Measurements from ENCODE around the gene PCDHAC1. TPM values are rescaled to one million over a fixed set of nuclear protein-coding genes. Genes with fewer than 3 reads are reported as not detected.

The PCDHAC1 gene
- total and polyA plus RNA-seq, 12 donors: 0.05 to 0.18 (median 0.09) TPM; not detected in 6

- ATAC-seq: peak in 1 of 8 donors; percentile 20
- no peak overlapping the region for H3K27ac ChIP-seq
Measured at GRCh38 chr5:140978260-140978659, 52.2 kb downstream of the PCDHAC1 start.

GRCh38 chr5:140978983-140979382, 52.9 kb downstream of the PCDHAC1 start:
- TF ChIP-seq CTCF (IDR thresholded peaks at IDR 0.05): no peak
- 89 to 97% methylated on average over 1 of the region's 1 CpG for WGBS, 2 donors
- H3K27me3 ChIP-seq: peaks cover 0 to 4% (median 0%) of the 10 kb centered on the region in 7 donors
- H3K9me3 ChIP-seq: no peaks in the 10 kb centered on the region
- H3K36me3 ChIP-seq: no peaks in the 10 kb centered on the region
- DNase-seq (no peak), ATAC-seq (no peak)
- intact Hi-C loops (cut with DNase I): no loop called here
- no peaks in the 10 kb centered on the region for H3K4me1 ChIP-seq
- H3K4me3 ChIP-seq: no peak overlapping the region
- H3K27ac ChIP-seq: no peak overlapping the region

More at GRCh38 chr5:140978260-140978659, 52.2 kb downstream of the PCDHAC1 start:
- TF ChIP-seq CTCF (IDR thresholded peaks at IDR 0.05): no peak
- H3K36me3 ChIP-seq: no peaks in the 10 kb centered on the region
- no peak for DNase-seq
- H3K4me3 ChIP-seq: no peak overlapping the region
- WGBS, 2 donors: 46 to 49% methylated on average over 2 of the region's 2 CpGs
- intact Hi-C loops (cut with DNase I): no loop called here
- H3K27me3 ChIP-seq: peaks cover 0 to 4% (median 0%) of the 10 kb centered on the region in 7 donors
- H3K4me1 ChIP-seq: no peaks in the 10 kb centered on the region
- no peaks in the 10 kb centered on the region for H3K9me3 ChIP-seq

Other genes with a start within 250 kb of the PCDHAC1 start
- 10 to 100 TPM; 30.3 to 41.8 (median 35.8) TPM for gene HARS1, start 234.9 kb upstream of the PCDHAC1 start, total RNA-seq
- gene HARS1, start 234.9 kb upstream of the PCDHAC1 start, polyA plus RNA-seq: 10 to 100 TPM; 52.7 to 53.2 TPM
- gene HARS2, start 234.8 kb upstream of the PCDHAC1 start, total RNA-seq: 10 to 100 TPM; 23.3 to 37.3 (median 30.0) TPM
- gene HARS2, start 234.8 kb upstream of the PCDHAC1 start, polyA plus RNA-seq: 10 to 100 TPM; 19.2 to 24.9 TPM
- 10 to 100 TPM; 27.9 to 41.4 (median 33.6) TPM for gene ZMAT2, start 225.9 kb upstream of the PCDHAC1 start, total RNA-seq
- gene ZMAT2, start 225.9 kb upstream of the PCDHAC1 start, polyA plus RNA-seq: 10 to 100 TPM; 48.7 to 73.4 TPM
- under 1 TPM in 1 of 10 donors, not detected in 9; 0.09 TPM for gene PCDHA1, start 140.2 kb upstream of the PCDHAC1 start, total RNA-seq
- gene PCDHA1, start 140.2 kb upstream of the PCDHAC1 start, polyA plus RNA-seq: under 1 TPM in 1 of 2 donors, not detected in 1; 0.07 TPM
- under 1 TPM in 2 of 10 donors, not detected in 8; 0.07 to 0.17 TPM for gene PCDHA2, start 131.4 kb upstream of the PCDHAC1 start, total RNA-seq
- gene PCDHA2, start 131.4 kb upstream of the PCDHAC1 start, polyA plus RNA-seq: not detected
- gene PCDHA3, start 125.2 kb upstream of the PCDHAC1 start, total RNA-seq: under 1 TPM in 6 of 10 donors, not detected in 4; 0.07 to 0.17 (median 0.11) TPM
- gene PCDHA3, start 125.2 kb upstream of the PCDHAC1 start, polyA plus RNA-seq: under 1 TPM in 1 of 2 donors, not detected in 1; 0.03 TPM
- under 1 TPM in 7 of 10 donors, not detected in 3; 0.07 to 0.21 (median 0.08) TPM for gene PCDHA4, start 119.2 kb upstream of the PCDHAC1 start, total RNA-seq
- under 1 TPM in 1 of 2 donors, not detected in 1; 0.01 TPM for gene PCDHA4, start 119.2 kb upstream of the PCDHAC1 start, polyA plus RNA-seq
- gene PCDHA5, start 104.7 kb upstream of the PCDHAC1 start, total RNA-seq: under 1 TPM in 4 of 10 donors, not detected in 6; 0.07 to 0.11 (median 0.08) TPM
- not detected for gene PCDHA5, start 104.7 kb upstream of the PCDHAC1 start, polyA plus RNA-seq
- under 1 TPM in 3 of 10 donors, not detected in 7; 0.14 to 0.31 (median 0.18) TPM for gene PCDHA6, start 98.3 kb upstream of the PCDHAC1 start, total RNA-seq
- not detected for gene PCDHA6, start 98.3 kb upstream of the PCDHAC1 start, polyA plus RNA-seq
- gene PCDHA7, start 92.0 kb upstream of the PCDHAC1 start, total RNA-seq: under 1 TPM in 3 of 10 donors, not detected in 7; 0.07 to 0.15 (median 0.11) TPM
- under 1 TPM in 1 of 2 donors, not detected in 1; 0.01 TPM for gene PCDHA7, start 92.0 kb upstream of the PCDHAC1 start, polyA plus RNA-seq
- gene PCDHA8, start 85.1 kb upstream of the PCDHAC1 start, total RNA-seq: under 1 TPM in 2 of 10 donors, not detected in 8; 0.04 to 0.13 TPM
- not detected for gene PCDHA8, start 85.1 kb upstream of the PCDHAC1 start, polyA plus RNA-seq
- under 1 TPM in 4 of 10 donors, not detected in 6; 0.05 to 0.15 (median 0.07) TPM for gene PCDHA9, start 77.9 kb upstream of the PCDHAC1 start, total RNA-seq
- gene PCDHA9, start 77.9 kb upstream of the PCDHAC1 start, polyA plus RNA-seq: not detected
- gene PCDHA10, start 70.4 kb upstream of the PCDHAC1 start, total RNA-seq: under 1 TPM in 7 of 10 donors, not detected in 3; 0.02 to 0.37 (median 0.07) TPM
- gene PCDHA10, start 70.4 kb upstream of the PCDHAC1 start, polyA plus RNA-seq: under 1 TPM in 1 of 2 donors, not detected in 1; under 0.01 TPM
- gene PCDHA11, start 57.3 kb upstream of the PCDHAC1 start, total RNA-seq: under 1 TPM in 1 of 10 donors, not detected in 9; 0.07 TPM
- not detected for gene PCDHA11, start 57.3 kb upstream of the PCDHAC1 start, polyA plus RNA-seq
- under 1 TPM in 1 of 10 donors, not detected in 9; 0.11 TPM for gene PCDHA12, start 51.0 kb upstream of the PCDHAC1 start, total RNA-seq
- under 1 TPM in 1 of 2 donors, not detected in 1; 0.01 TPM for gene PCDHA12, start 51.0 kb upstream of the PCDHAC1 start, polyA plus RNA-seq
- gene PCDHA13, start 44.2 kb upstream of the PCDHAC1 start, total RNA-seq: not detected
- gene PCDHA13, start 44.2 kb upstream of the PCDHAC1 start, polyA plus RNA-seq: not detected
- gene PCDHAC2, start 40.2 kb downstream of the PCDHAC1 start, total RNA-seq: 1 to 10 TPM in 2 of 10 donors, under 1 TPM in 7, not detected in 1; 0.12 to 1.6 (median 0.34) TPM
- under 1 TPM in 1 of 2 donors, not detected in 1; 0.04 TPM for gene PCDHAC2, start 40.2 kb downstream of the PCDHAC1 start, polyA plus RNA-seq
- gene PCDHB1, start 125.1 kb downstream of the PCDHAC1 start, total RNA-seq: not detected
- gene PCDHB1, start 125.1 kb downstream of the PCDHAC1 start, polyA plus RNA-seq: not detected
- 1 to 10 TPM in 8 of 10 donors, under 1 TPM in 2; 0.87 to 3.8 (median 2.2) TPM for gene PCDHB2, start 168.3 kb downstream of the PCDHAC1 start, total RNA-seq
- gene PCDHB2, start 168.3 kb downstream of the PCDHAC1 start, polyA plus RNA-seq: under 1 TPM; 0.58 to 0.59 TPM
- 1 to 10 TPM in 6 of 10 donors, under 1 TPM in 4; 0.40 to 2.0 (median 1.1) TPM for gene PCDHB3, start 174.2 kb downstream of the PCDHAC1 start, total RNA-seq
- under 1 TPM; 0.29 to 0.37 TPM for gene PCDHB3, start 174.2 kb downstream of the PCDHAC1 start, polyA plus RNA-seq
- gene PCDHB4, start 195.5 kb downstream of the PCDHAC1 start, total RNA-seq: 1 to 10 TPM; 1.3 to 3.3 (median 2.3) TPM
- under 1 TPM; 0.51 to 0.78 TPM for gene PCDHB4, start 195.5 kb downstream of the PCDHAC1 start, polyA plus RNA-seq
- 1 to 10 TPM; 2.4 to 7.4 (median 4.6) TPM for gene PCDHB5, start 208.9 kb downstream of the PCDHAC1 start, total RNA-seq
- 1 to 10 TPM in 1 of 2 donors, under 1 TPM in 1; 0.73 to 1.2 TPM for gene PCDHB5, start 208.9 kb downstream of the PCDHAC1 start, polyA plus RNA-seq
- under 1 TPM; 0.21 to 0.68 (median 0.44) TPM for gene PCDHB6, start 223.8 kb downstream of the PCDHAC1 start, total RNA-seq
- gene PCDHB6, start 223.8 kb downstream of the PCDHAC1 start, polyA plus RNA-seq: under 1 TPM; 0.16 to 0.51 TPM
- gene PCDHB7, start 246.3 kb downstream of the PCDHAC1 start, total RNA-seq: 1 to 10 TPM in 3 of 10 donors, under 1 TPM in 7; 0.17 to 1.2 (median 0.76) TPM
- gene PCDHB7, start 246.3 kb downstream of the PCDHAC1 start, polyA plus RNA-seq: under 1 TPM; 0.22 to 0.35 TPM

All from heart right ventricle (tissue), 16 donors.